Astrocyte (in vitro differentiated cells and primary cell): ENCODE data around the gene C17orf100. TPM values are rescaled to one million over a fixed set of nuclear protein-coding genes. Genes with fewer than 3 reads are reported as not detected.
A peak's percentile ranks its signal among the peaks of the same experiment; 100 is the strongest.

Experiments
- DNase-seq: peaks from one replicate; pipeline ENCODE4 v3.0.0-alpha.2; 2010; ENCODE audit warnings: low read depth
- FAIRE-seq: peaks from 2 replicates; lab custom pipeline; 2011; peaks lifted over from hg19 to GRCh38; lab: Jason Lieb, UNC
- H2AFZ ChIP-seq: 2 replicates; pipeline ENCODE4 v1.6.0; 2012; ENCODE audit warnings: low read depth, low read length, inconsistent platforms
- H3K27ac ChIP-seq: 2 replicates; pipeline ENCODE4 v1.5.1; 2011; ENCODE audit warnings: low read depth, low read length, inconsistent platforms
- H3K27me3 ChIP-seq: 2 replicates; pipeline ENCODE4 v1.6.0; 2011; ENCODE audit warnings: low read length, inconsistent platforms; ENCODE audit not compliant: insufficient read depth
- H3K36me3 ChIP-seq: 2 replicates; pipeline ENCODE4 v1.5.1; 2011; ENCODE audit warnings: low read length, inconsistent platforms; ENCODE audit not compliant: insufficient read depth
- H3K4me1 ChIP-seq: 2 replicates; pipeline ENCODE4 v1.5.1; 2011; ENCODE audit warnings: low read length, inconsistent platforms; ENCODE audit not compliant: insufficient read depth
- H3K4me2 ChIP-seq: 2 replicates; pipeline ENCODE4 v1.6.0; 2012; ENCODE audit warnings: low read length, inconsistent platforms
- H3K4me3 ChIP-seq: 2 replicates; pipeline ENCODE4 v1.5.1; 2011; ENCODE audit warnings: low read depth, mild to moderate bottlenecking, low read length, inconsistent platforms; ENCODE audit not compliant: insufficient read depth
- H3K79me2 ChIP-seq: 2 replicates; pipeline ENCODE4 v1.6.0; 2012; ENCODE audit warnings: mild to moderate bottlenecking, low read length, inconsistent platforms; ENCODE audit not compliant: insufficient read depth
- H3K9ac ChIP-seq: 2 replicates; pipeline ENCODE4 v1.6.0; 2012; ENCODE audit warnings: mild to moderate bottlenecking, low read length, inconsistent platforms
- H3K9me3 ChIP-seq: 2 replicates; pipeline ENCODE4 v1.5.1; 2012; ENCODE audit warnings: low read depth, mild to moderate bottlenecking, low read length, inconsistent platforms; ENCODE audit not compliant: insufficient read depth
- H4K20me1 ChIP-seq: 2 replicates; pipeline ENCODE4 v1.6.0; 2012; ENCODE audit warnings: low read length, inconsistent platforms; ENCODE audit not compliant: insufficient read depth
- H3K27ac Mint-ChIP-seq: one replicate; pipeline ENCODE4 v1.8.0; 2021; ENCODE audit warnings: mild to moderate bottlenecking, mixed read lengths; ENCODE audit not compliant: unreplicated experiment
- H3K27me3 Mint-ChIP-seq: one replicate; pipeline ENCODE4 v1.8.0; 2021; ENCODE audit warnings: low read depth, mixed read lengths; ENCODE audit not compliant: unreplicated experiment
- H3K36me3 Mint-ChIP-seq: one replicate; pipeline ENCODE4 v1.8.0; 2021; ENCODE audit warnings: low read depth, mixed read lengths; ENCODE audit not compliant: unreplicated experiment
- H3K4me1 Mint-ChIP-seq: one replicate; pipeline ENCODE4 v1.8.0; 2021; ENCODE audit warnings: low read depth, mixed read lengths; ENCODE audit not compliant: unreplicated experiment
- H3K4me3 Mint-ChIP-seq: one replicate; pipeline ENCODE4 v1.8.0; 2021; ENCODE audit warnings: mild to moderate bottlenecking, moderate library complexity, mixed read lengths; ENCODE audit not compliant: unreplicated experiment
- H3K9me3 Mint-ChIP-seq: one replicate; pipeline ENCODE4 v1.8.0; 2021; ENCODE audit warnings: mild to moderate bottlenecking, mixed read lengths; ENCODE audit not compliant: unreplicated experiment
- CTCF ChIP-seq: IDR thresholded peaks from 2 replicates; pipeline ENCODE4 v1.5.1; 2011; ENCODE audit warnings: low read depth, mild to moderate bottlenecking, inconsistent platforms, low read length, moderate library complexity; ENCODE audit not compliant: insufficient read depth
- EZH2 ChIP-seq: IDR thresholded peaks from 2 replicates; pipeline ENCODE4 v1.6.1; 2012; ENCODE audit warnings: mild to moderate bottlenecking, low read length, inconsistent platforms; ENCODE audit not compliant: insufficient read depth
- total RNA-seq: library from RNA; stranded (reverse); gene quantifications from 2 replicates; pipeline ENCODE4 v1.2.1, GENCODE V29; 2021

Gene C17orf100
- total RNA-seq, 1 donor from 2014 or later, result 3.1 TPM

GRCh38 chr17:6626616-6627015, 24.9 kb upstream of the C17orf100 start:
- Mint-ChIP-seq H3K27ac (peak overlapping the region; percentile 15), H3K27me3 (no peaks in the 10 kb centered on the region), H3K9me3 (no peaks in the 10 kb centered on the region), H3K4me1 (peaks cover 6% of the 10 kb centered on the region), H3K36me3 (peaks cover 13% of the 10 kb centered on the region), H3K4me3 (no peak overlapping the region)
- no peaks in the 10 kb centered on the region for H3K27me3 ChIP-seq
- no peak overlapping the region for H3K27ac ChIP-seq
- no peak overlapping the region for H3K9ac ChIP-seq
- peaks cover 19% of the 10 kb centered on the region for H3K79me2 ChIP-seq
- H4K20me1 ChIP-seq, result peaks cover 35% of the 10 kb centered on the region
- H3K36me3 ChIP-seq, result peaks cover 19% of the 10 kb centered on the region
- peak overlapping the region; percentile 33 for H3K4me2 ChIP-seq
- no peak overlapping the region for H3K4me3 ChIP-seq
- peaks cover 16% of the 10 kb centered on the region for H3K4me1 ChIP-seq
- no peak for DNase-seq
- H2AFZ ChIP-seq, result no peak overlapping the region
- TF ChIP-seq CTCF, result no peak
- TF ChIP-seq EZH2, result no peak
- H3K9me3 ChIP-seq, result no peaks in the 10 kb centered on the region
- FAIRE-seq, result no peak

- Histone ChIP-seq H3K36me3 (peaks cover 19% of the 10 kb centered on the region), H3K9me3 (no peaks in the 10 kb centered on the region), H2AFZ (no peak overlapping the region), H4K20me1 (peaks cover 35% of the 10 kb centered on the region), H3K4me3 (no peak overlapping the region), H3K4me2 (peak overlapping the region; percentile 33), H3K4me1 (peaks cover 16% of the 10 kb centered on the region), H3K27me3 (no peaks in the 10 kb centered on the region), H3K27ac (no peak overlapping the region), H3K79me2 (peaks cover 19% of the 10 kb centered on the region), H3K9ac (no peak overlapping the region)
- peaks cover 6% of the 10 kb centered on the region for H3K4me1 Mint-ChIP-seq
- no peak overlapping the region for H3K4me3 Mint-ChIP-seq
- peak; percentile 14 for DNase-seq
- no peak for TF ChIP-seq EZH2
- no peak for TF ChIP-seq CTCF
- no peaks in the 10 kb centered on the region for H3K27me3 Mint-ChIP-seq
- peak; percentile 93 for FAIRE-seq
- H3K36me3 Mint-ChIP-seq, result peaks cover 13% of the 10 kb centered on the region
- H3K27ac Mint-ChIP-seq, result no peak overlapping the region
- H3K9me3 Mint-ChIP-seq, result no peaks in the 10 kb centered on the region
Observed at GRCh38 chr17:6627019-6627418, 24.5 kb upstream of the C17orf100 start.

DNA sequence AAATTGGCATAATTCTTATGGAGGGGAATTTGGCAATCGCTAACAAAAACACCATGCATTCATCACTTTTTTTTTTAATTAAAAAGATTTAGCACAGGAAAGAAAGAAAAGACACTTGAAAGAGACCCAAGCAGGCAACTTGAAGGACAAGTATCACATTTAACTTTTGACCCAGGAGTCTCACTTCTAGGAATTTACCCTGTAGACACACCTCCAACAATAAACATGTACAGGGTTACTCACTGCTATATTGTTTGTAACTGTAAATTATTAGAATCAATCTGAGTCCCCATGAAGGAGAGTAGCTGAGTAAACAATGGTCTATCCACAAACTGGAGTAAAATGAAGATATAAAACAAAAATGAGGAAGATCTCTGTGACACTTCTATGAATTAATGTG, 21.2 kb upstream of the C17orf100 start:
- Histone ChIP-seq H2AFZ (no peak overlapping the region), H3K27ac (no peak overlapping the region), H3K4me3 (no peak overlapping the region), H3K36me3 (peaks cover 28% of the 10 kb centered on the region), H3K4me1 (peaks cover 8% of the 10 kb centered on the region), H3K27me3 (no peaks in the 10 kb centered on the region), H3K4me2 (no peak overlapping the region), H3K79me2 (peaks cover 23% of the 10 kb centered on the region), H4K20me1 (peaks cover 31% of the 10 kb centered on the region), H3K9ac (no peak overlapping the region), H3K9me3 (no peaks in the 10 kb centered on the region)
- no peak for TF ChIP-seq CTCF
- TF ChIP-seq EZH2, result no peak
- H3K36me3 Mint-ChIP-seq, result peaks cover 22% of the 10 kb centered on the region
- no peak overlapping the region for H3K27ac Mint-ChIP-seq
- no peak overlapping the region for H3K4me3 Mint-ChIP-seq
- H3K27me3 Mint-ChIP-seq, result no peaks in the 10 kb centered on the region
- H3K4me1 Mint-ChIP-seq, result peaks cover 6% of the 10 kb centered on the region
- no peaks in the 10 kb centered on the region for H3K9me3 Mint-ChIP-seq
- FAIRE-seq (no peak), DNase-seq (no peak)
